ENCODE measurements around the gene ATG14. TPM values are rescaled to one million over a fixed set of nuclear protein-coding genes. Genes with fewer than 3 reads are reported as not detected.

ATG14 gene
- total RNA-seq, 4 donors from 2014 or later = 14.8 to 24.9 (median 17.2) TPM

DNA sequence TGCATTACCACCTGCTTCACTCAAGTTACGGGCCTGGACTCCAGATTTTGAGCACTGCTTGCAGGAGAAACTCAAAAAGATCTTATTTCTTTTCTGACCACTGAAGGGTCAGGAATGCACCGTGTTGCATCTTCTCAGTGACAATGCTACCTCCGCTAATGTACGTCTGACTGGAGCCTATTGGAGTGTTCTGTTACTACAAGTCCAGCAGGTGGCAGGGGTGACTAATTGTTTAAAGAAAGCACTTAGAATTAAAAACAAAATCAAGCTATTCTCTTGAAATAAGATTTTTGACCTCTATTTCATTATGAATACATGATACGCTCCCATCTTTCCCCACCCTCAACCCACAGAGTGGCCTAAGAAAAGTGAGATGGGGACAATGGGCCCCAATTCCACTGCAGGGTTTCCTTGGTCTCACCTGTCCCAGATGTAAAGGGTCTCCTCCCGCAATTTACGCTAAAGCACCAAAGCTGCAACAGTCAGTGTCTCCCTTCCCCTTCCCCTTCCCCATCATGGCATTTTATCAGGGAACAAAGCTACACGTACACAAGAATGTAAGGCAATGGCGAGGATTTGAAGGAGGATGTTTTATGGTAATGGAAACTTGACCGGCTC, 26.5 kb upstream of the ATG14 start:
- no peak overlapping the region for H3K4me3 ChIP-seq (ENCODE audit: low read depth, poor library complexity, severe bottlenecking)
- WGBS, 2 donors = 43 to 52% methylated on average over 10 of the region's 10 CpGs
- TF ChIP-seq CTCF (IDR thresholded peaks at IDR 0.05) = no peak
- no peak for TF ChIP-seq POLR2A (IDR thresholded peaks at IDR 0.05)
- intact Hi-C loops (cut with DNase I; ENCODE audit: low total_unique reads) = loop anchor here (10.0 kb wide), 1 partner anchor 1037 kb away; no protein-coding TSS in a partner anchor
- no peak for DNase-seq (ENCODE audit: low spot score in 2 of 2)

DNA sequence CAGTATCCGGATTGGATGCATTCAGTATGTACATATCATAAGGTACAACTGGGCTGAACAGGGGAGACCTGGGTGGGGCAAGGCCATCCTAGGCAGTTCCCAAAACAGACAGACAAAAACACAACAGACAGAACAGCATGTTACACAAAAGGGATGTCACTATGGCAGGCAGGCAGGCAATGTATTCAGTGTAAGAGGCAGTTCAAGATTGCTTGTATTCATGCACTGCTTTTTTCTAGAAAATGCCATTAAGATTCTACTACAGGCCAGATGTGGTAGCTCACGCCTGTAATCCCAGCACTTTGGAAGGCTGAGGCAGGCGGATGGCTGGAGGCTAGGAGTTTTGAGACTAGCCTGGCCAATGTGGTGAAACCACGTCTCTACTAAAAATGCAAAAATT, 25.3 kb upstream of the ATG14 start:
- WGBS, 2 donors = 74 to 85% methylated on average over 4 of the region's 4 CpGs
- no peak for DNase-seq (ENCODE audit: low spot score in 2 of 2)
- H3K4me3 ChIP-seq (ENCODE audit: low read depth, poor library complexity, severe bottlenecking) = no peak overlapping the region
- TF ChIP-seq POLR2A (IDR thresholded peaks at IDR 0.05) (no peak), CTCF (IDR thresholded peaks at IDR 0.05) (no peak)
- intact Hi-C loops (cut with DNase I; ENCODE audit: low total_unique reads) = loop anchor here (10.0 kb wide), 1 partner anchor 1038 kb away; no protein-coding TSS in a partner anchor

GRCh38 chr14:55436519-55436918, 24.9 kb upstream of the ATG14 start:
- WGBS, 2 donors = 66 to 67% methylated on average over 4 of the region's 4 CpGs
- TF ChIP-seq POLR2A (IDR thresholded peaks at IDR 0.05) = no peak
- no peak for TF ChIP-seq CTCF (IDR thresholded peaks at IDR 0.05)
- intact Hi-C loops (cut with DNase I; ENCODE audit: low total_unique reads) = loop anchor here (10.0 kb wide), 1 partner anchor 1038 kb away; no protein-coding TSS in a partner anchor
- no peak for DNase-seq (ENCODE audit: low spot score in 2 of 2)
- H3K4me3 ChIP-seq (ENCODE audit: low read depth, poor library complexity, severe bottlenecking) = no peak overlapping the region

DNA sequence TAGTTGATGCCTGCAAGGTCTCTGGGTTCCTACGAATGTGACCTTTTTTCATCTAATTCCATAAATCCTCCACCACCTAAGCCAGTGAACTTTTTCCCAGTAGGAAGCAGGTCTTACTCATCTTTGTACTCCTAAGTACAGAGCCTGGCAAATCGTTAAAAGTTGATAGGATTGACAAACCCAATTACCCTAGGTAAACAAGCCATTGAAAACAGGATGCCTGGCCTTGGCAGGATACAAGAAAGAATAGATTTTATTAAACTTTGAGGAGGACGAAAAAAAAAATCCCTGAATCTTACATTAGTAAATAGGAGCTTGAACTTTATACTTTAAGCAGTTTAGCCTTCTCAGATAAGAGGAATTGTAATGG, 23.2 kb upstream of the ATG14 start:
- WGBS, 2 donors = 54 to 62% methylated on average over 3 of the region's 3 CpGs
- TF ChIP-seq POLR2A (IDR thresholded peaks at IDR 0.05) (no peak), CTCF (IDR thresholded peaks at IDR 0.05) (no peak)
- intact Hi-C loops (cut with DNase I; ENCODE audit: low total_unique reads) = loop anchor here (10.0 kb wide), 1 partner anchor 1040 kb away; no protein-coding TSS in a partner anchor
- H3K4me3 ChIP-seq (ENCODE audit: low read depth, poor library complexity, severe bottlenecking) = no peak overlapping the region
- no peak for DNase-seq (ENCODE audit: low spot score in 2 of 2)

DNA sequence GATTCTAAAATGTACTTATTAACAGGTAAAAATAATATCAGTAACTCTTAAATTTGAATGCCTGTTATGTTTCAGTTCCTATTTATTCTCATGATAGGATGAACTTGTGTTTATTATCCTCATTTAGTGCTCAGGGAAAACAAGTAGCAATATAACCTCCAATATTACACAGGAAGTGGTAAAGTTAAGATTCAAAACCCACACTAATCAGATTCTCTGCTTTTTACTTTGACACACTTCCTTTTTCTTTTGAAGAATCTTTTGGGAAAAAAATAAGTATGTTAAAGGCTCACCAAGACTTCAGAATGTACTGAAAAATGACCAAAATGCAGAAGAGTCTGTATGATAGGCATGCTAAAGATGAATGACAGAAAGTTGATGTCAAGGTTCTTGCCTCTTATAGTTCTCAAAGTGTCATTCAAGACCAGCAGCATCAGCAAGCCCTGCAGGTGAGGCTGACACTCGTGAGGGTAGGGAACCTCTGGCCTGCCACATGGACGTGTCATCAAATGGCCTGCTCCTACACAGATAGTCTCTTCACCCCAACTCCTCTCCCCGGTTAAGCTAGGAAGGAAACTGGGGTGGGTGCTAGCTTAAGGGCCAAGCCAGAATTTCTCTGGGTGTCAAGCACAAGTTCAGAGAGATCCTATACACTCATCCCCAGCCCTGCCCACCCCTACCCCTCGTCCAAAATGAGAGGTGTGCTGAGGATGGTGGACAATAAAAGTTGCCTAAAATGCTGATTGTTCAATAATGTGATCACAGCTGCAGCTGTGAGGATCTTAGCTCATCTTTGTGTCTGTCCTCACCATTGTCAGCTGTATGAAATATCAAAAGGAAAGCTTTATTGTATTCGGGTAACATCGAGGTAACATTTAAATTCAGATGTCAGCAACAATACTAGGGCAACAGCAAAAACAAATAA, 22.5 kb upstream of the ATG14 start:
- 63% methylated on average over 6 of the region's 6 CpGs for WGBS, 2 donors
- no peak overlapping the region for H3K4me3 ChIP-seq (ENCODE audit: low read depth, poor library complexity, severe bottlenecking)
- TF ChIP-seq POLR2A (IDR thresholded peaks at IDR 0.05) (no peak), CTCF (IDR thresholded peaks at IDR 0.05) (no peak)
- DNase-seq (ENCODE audit: low spot score in 2 of 2) = no peak
- intact Hi-C loops (cut with DNase I; ENCODE audit: low total_unique reads) = loop anchor here (10.0 kb wide), 1 partner anchor 1041 kb away; no protein-coding TSS in a partner anchor
